ENCODE results near the gene STRIT1. TPM values are rescaled to one million over a fixed set of nuclear protein-coding genes. Genes with fewer than 3 reads are reported as not detected.

The STRIT1 gene
- not detected in 2 replicates for polyA plus RNA-seq

DNA sequence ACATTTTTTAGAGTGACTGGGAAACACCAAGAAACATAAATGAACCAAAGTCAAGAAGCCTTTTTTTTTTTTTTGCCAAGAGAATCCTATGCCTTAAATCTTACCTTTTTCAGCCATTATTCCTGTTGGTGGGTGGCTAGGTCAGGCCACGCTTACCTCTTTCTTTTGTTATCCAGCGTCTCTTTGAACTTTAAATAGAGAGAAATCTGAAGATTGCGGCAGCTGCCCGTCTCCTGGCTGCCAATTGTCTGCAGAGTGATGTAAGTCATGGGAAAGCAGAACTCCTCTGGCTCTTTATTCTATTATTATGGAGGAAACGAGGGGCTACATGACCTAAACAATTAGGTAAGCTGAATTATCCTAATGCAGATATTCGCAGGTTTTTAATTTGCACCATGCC, at the start of gene STRIT1:
Gene STRIT1 (minus strand): TSS at position 168 of the 400 bp plus-strand sequence.

Other genes starting within 250 kb of the STRIT1 start
- gene MME, start 213.4 kb downstream of the STRIT1 start, polyA plus RNA-seq = 2.0 TPM in 1 of 2 replicates, not detected in the other

Measured in Purkinje cell (primary cell).